Stimulated activated CD4-positive, alpha-beta T cell treated with anti-CD3 and anti-CD28 coated beads, Interleukin-15, amount 100 ng/mL, for 24 hours (primary cell): ENCODE data around the gene DPH2.

Experiments
- DNase-seq: peaks from one replicate; pipeline ENCODE4 v3.0.0-alpha.2; 2020

DPH2 gene

GRCh38 chr1:43945674-43946235 is 24.1 kb upstream of the DPH2 start:
- no peak for DNase-seq

DNA sequence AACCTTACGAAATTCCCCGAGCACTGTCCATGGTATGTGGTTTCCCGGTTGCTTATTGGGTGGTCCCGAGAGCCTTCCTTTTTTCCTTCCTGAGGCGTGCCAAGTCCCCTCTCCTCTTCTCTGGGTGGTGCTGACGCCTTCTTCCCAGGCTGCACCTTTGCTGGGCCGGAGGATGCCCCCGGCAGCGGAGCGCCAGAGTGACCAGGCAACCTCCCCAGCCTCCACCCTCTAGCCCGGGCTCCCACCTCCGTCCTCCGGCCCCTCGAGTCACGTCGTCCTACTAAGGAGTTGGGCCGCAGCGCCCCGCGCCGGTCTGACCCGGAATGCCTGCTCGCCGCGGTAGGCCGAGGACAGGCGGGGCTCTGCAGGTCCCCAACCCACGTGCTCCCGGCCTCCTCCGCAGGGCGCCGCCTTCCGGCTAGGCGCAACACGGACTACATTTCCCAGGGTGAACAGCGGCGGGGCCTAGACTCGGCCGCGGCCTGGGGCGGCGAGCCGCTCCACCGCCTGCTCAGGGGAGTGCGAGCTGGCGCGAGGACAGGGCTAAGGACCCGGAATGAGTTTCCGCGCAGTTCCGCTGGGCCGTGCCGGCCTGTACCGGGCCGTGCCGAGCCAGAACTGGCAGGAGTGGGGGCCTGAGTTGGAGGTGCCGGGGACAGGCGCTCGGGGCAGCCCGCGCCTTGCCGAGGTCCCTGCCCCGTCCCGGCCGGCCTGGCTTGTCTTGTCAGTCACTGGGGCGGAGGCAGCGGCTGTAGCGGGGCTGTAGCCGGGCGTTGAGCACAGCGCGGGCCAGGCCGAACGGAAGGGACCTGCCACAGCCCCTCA is 23.4 kb upstream of the DPH2 start, which contains the start of gene IPO13:
IPO13 (plus strand) TSS at position 715 of the 825 bp plus-strand sequence. CDS start 651 bp downstream, outside the sequence.
- DNase-seq = peak; percentile 97

- DNase-seq = no peak
Measured at GRCh38 chr1:43947061-43947873, 22.5 kb upstream of the DPH2 start.

GRCh38 chr1:43947874-43948437 is 21.9 kb upstream of the DPH2 start:
- DNase-seq = no peak

GRCh38 chr1:43949678-43950077 is 20.1 kb upstream of the DPH2 start:
- DNase-seq = no peak

DNA sequence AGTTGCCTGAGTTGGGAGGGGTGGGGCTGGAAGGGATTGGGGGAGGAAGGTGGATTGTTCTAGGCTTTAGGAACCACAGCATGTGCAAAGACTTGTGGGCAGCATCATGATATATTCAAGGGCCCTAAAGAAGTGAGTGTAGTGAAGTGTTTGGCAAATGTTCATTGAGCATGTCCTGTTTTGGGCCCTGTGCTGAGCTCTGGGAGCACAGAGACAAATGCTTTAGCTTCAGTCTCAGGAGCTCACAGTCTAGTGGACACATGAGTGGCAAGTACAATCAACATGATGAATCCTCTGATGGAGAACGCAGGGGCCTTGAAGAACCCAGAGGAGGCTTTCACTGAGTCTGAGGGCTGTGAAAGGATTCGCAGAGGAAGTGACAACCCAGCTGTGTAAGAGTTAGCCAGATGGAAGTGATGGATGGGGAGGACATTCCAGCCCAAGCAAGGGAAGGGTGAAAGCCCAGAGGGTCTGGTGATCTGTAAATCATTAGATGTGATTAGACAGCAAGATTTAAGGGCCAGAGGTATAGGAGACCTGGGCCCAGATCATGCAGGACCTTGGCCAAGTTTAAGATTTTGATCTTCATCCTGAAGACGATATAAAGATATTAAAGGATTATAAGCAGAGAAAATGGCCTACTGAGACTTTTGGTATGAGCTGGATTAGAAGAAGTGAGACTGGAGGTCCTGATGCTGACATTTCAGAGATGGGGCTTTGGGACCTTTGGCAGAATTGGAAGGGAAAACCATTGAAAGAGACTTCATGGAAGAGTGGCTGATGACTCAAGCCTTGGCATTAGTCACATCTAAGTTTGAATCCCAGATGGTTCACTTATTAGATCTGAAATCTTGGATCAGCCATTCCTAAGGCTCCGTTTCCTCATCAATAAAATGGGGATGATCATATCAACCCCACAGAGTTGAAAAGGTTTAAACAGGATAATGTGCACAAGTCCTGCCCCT is 18.5 kb upstream of the DPH2 start:
- DNase-seq = no peak

- no peak for DNase-seq
Measured at GRCh38 chr1:43952731-43953346, 17.0 kb upstream of the DPH2 start.

- DNase-seq = no peak
Measured at GRCh38 chr1:43953361-43953760, 16.4 kb upstream of the DPH2 start.

- DNase-seq = no peak
Measured at GRCh38 chr1:43954036-43954435, 15.8 kb upstream of the DPH2 start.

- no peak for DNase-seq
Measured at GRCh38 chr1:43956234-43956633, 13.6 kb upstream of the DPH2 start.

DNA sequence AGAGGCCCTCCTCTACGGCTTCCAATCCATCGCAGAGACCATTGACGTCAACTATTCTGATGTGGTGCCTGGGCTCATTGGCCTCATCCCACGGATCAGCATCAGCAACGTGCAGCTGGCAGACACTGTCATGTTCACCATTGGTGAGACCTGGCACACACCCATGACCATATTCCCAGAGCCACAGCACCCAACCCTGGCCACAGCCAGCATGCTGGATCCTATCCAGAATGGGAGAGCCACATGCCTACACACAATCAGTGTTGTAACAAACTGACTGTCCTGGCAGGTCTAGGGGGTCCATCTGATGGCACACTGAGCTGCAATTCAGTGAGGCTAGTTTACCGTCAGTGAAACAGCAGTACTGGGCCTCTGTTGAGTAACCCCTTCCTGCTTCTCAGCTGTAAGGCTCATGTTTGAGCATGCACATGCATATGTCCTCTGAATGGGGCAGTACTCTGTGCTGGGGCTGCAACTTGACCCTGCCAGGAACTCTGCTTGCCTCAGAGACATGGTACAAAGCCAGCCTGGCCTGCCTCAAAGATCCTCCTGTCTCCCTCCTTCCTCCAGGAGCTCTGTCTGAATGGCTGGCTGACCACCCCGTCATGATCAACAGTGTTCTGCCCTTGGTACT is 12.3 kb upstream of the DPH2 start:
- DNase-seq = no peak

DNA sequence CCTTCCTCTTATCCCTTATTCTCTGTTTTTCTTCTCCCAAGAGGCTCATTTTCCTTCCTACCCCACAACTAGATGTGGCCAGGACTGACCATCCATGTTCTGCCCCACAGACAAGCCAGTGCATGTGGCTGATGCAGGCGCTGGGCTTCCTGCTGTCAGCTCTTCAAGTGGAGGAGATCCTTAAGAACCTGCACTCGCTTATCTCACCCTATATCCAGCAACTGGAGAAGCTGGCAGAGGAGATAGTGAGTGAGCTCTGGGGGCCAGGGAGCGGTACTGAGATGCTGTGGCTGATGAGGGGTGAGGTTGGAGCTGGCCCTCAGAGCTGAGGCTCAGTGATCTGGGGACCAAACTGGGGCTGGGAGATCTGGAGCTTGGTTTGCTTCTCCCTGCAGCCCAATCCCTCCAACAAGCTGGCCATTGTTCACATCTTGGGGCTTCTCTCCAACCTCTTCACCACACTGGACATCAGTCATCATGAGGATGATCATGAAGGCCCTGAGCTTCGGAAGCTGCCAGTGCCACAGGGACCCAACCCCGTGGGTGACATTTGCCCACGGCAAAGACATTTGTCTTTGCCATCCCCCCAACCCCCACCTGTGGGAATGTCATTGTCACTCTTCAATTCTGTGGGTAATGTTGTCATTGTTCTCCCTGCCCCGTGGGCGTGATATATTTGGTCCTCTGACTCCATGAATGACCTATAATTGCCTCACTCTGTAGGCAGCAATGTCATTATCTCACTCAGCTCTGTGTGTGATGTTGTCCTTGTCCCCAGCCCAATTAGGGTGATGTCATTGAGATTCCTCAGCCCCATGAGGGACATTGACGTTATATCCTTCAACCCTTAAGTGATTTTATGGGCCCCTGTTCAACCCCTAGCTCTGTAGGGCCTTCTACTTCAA is 11.2 kb upstream of the DPH2 start:
- no peak for DNase-seq

- DNase-seq = no peak
Measured at GRCh38 chr1:43960798-43961197, 9.0 kb upstream of the DPH2 start.

DNA sequence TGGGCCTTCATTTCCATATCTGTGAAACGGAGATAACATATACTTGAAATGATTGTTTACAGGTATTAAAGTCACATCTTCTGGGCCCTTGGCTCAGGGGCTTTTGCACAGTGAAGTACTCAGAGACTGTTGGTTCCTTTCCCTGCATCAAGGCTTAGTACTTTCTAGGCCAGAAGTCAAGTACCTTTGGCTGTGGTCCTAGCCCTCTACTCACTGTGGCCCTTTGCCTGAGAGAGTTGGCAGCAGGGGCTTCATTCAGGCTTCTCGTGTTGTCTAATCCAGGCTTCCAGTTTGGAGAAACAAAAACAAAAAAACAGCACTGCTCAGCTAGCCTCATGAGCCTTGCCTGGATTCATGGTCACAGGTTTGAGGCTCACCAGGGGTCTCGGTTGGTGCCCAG is 8.1 kb upstream of the DPH2 start:
- DNase-seq = no peak

GRCh38 chr1:43962324-43962723 is 7.5 kb upstream of the DPH2 start:
- DNase-seq = no peak

- no peak for DNase-seq
Measured at GRCh38 chr1:43963006-43963405, 6.8 kb upstream of the DPH2 start.

DNA sequence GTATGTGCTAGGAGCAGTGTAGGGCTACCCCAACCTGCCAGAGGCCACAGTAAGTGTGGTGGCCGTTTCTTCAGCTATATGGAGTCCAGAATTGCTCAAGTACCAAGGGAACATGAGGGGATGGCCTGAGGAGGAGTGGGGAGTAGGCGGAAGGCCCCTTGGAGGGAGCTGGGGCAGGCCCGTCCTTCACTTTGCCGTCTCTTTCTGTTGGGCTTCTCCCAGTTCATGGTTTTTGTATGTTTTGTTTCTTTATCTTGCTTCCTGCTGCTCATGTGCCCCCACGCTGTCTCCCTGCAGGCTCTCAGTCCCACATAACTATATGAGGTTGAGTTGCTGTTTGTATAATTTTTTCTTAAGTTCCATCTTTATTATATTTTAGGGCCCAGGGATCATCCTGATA is 5.9 kb upstream of the DPH2 start:
- DNase-seq = no peak

- no peak for DNase-seq
Measured at GRCh38 chr1:43965316-43965715, 4.5 kb upstream of the DPH2 start.

DNA sequence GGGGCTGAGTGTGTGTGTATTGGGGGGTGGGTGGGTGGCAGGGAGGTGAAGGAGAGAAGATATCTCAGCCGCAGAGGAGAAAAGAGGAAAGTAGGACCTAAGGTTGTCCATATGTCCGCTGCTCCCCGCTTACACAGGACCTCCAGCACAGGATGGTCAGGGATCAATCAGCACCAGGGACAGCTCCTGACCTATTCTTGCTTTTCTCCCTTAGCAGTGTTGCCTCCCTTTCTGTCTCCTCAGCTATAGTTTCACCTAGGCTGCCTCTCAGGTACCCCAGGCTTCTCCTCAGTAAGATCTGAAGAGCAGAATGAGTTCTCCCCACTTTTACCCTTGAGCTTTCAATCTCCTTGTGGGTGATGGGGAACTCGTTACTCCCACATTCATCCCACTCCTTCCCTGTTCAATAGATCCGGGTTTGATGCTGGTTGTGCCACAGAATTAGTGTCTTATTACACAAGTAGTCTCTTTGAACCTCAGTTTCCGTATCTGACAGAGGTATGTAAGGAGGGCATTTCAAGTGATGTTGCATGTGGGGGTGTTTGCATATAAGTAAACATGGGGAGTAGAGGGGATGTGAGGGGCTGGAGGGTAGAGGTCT is 1.4 kb upstream of the DPH2 start:
- DNase-seq = no peak

GRCh38 chr1:43969416-43969745 is 429 bp upstream of the DPH2 start:
- DNase-seq = no peak
